GM19023 (cell line): ENCODE data around the gene ARHGAP10.

Experiments used
- ATAC-seq: cut with Tn5 transposase; IDR thresholded peaks from one replicate; pipeline ENCODE4 v1.9.1; 2021; ENCODE audit warnings: mild to moderate bottlenecking, moderate library complexity; ENCODE audit not compliant: unreplicated experiment

Gene ARHGAP10

DNA sequence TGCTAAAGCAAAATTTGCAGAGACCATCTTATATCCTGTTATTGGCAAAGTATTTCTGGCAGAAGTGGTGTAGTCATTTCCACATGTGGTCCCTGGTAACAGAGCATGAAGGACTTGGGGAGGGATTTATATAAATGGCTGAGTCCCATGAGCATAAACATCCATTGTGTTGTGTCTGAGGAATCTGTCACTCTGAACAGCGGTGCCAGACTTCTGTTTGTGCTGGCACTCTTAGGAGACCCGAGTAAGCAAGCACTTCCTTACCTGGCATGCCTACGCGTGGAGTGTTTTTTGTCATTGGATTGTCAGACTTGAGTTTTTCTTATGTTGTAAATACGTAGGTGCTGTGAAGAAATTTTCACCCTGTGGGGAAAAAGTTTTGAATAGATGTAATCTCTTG, 285.9 kb downstream of the ARHGAP10 start:
- no peak for ATAC-seq

DNA sequence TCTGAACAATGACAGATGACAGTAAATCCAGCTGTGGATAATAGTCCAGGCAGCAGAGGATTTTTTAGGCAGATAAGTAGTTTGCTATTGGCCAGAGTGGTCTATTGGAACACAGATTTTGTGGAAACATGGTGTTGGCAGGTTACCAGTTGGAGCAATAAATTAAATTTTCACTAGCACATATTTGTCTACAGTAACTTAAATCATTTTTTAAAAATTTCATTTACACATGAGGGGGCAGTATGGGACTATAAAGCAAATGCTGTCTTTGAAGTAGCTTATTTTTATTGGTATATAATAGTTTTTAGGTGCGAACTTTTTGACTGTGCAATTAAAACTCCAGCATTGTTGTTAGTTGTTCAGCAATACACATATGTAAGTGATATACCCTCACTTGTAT, 289.8 kb downstream of the ARHGAP10 start:
- no peak for ATAC-seq

DNA sequence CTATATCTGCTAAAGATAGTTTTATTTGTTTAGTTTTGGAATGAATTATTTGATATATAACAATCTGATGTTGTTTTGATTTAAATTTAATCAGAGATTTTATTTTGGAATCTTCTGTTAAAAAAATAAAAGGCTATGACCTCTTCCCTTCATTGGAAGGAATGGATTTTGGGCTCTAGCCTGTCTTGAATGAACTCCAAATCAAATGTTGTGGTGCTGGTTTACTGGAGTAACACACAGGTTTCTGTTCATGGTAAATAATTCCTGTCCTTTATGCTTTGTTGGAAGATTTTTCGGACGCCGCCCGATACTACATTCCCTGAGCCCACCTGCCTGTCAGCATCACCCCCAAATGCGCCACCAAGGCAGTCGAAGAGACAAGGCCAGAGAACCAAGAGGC, 291.1 kb downstream of the ARHGAP10 start:
- no peak for ATAC-seq

DNA sequence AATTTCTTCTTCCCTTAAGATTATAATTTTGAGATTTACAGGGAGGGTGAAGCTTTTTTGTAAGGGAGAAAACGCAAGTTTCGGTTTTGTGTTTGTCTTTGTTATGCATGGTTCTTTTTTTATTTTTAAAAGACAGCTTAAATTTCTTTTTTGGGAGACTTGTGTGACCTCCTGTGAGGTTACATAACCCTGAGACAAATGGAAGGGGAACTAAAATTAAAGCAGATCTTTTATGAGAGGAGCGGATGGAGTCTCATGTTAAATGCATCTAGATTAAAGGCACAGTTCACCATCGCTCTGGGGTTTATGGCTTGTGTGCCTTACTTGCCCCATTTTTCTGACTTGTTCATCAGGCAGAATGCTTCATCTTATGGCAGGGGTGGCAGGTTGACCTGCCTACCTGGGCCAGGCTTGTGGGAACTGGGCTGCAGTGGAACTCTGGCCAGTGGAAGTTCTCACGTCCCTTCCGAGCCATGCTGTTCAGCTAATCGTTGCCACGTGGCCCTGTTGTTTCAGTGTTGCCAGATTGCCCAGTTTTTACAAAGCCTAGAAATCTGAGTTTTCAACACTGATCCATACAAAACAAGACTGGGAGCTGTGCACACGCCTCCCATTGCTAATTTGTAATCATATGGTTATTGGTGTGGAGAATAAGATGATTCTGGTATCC, 291.8 kb downstream of the ARHGAP10 start:
- ATAC-seq = no peak

DNA sequence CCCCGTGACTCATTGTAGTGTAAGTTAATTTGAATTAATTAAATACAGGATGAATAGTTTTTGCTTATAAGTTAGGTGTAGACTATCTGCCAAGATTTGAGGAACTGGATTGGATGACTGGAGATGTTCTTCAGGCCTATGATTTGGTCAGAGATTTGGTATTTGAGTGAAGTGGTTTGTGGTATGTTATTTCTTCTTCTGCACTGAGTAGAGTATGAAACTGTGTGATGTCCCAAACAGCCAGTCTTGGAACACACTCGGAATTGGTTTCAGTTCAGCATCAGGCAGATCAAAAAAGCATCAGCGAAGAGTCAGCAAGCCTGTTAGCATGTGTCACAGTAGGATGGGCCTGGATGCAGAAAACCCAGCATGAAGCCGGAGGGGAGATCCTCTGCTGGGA, 294.1 kb downstream of the ARHGAP10 start:
- ATAC-seq = no peak

DNA sequence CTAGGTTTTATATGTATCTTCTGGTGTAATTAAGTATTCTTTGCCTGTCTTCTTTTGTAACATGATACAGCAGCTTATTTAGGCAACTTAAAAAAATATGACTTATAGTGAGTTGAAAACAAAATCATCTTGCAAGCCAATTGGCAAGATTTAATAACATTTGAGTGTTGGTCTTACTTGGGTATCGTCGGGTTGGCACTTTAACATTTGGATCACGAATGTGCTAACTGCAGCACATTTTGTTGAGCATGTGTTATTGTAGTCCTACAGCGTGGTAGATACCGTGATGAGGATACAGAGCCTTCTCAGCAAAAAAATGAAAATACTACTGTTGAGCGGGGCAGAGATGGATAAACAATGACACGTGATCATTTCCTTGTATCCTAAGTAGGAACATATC, 295.3 kb downstream of the ARHGAP10 start:
- ATAC-seq = no peak

DNA sequence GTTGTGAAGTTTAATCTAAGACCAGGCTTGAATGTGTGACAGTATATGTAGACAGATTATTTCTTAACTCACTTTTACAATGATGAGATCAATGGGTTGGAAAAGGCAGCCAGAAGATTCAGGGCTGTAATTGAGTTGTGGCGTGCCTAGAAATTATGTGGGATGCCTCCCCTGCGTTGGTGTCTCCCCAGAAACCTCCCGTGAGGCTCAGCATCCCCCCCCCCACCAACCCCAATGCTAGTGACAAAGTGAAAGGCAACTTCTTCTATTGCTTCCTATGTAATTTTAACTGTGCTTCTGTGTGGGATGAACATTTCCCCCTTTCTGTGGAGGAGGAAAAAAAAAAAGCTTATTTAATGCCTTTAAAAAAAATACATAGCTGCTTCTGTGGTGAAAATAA, 297.9 kb downstream of the ARHGAP10 start:
- no peak for ATAC-seq

DNA sequence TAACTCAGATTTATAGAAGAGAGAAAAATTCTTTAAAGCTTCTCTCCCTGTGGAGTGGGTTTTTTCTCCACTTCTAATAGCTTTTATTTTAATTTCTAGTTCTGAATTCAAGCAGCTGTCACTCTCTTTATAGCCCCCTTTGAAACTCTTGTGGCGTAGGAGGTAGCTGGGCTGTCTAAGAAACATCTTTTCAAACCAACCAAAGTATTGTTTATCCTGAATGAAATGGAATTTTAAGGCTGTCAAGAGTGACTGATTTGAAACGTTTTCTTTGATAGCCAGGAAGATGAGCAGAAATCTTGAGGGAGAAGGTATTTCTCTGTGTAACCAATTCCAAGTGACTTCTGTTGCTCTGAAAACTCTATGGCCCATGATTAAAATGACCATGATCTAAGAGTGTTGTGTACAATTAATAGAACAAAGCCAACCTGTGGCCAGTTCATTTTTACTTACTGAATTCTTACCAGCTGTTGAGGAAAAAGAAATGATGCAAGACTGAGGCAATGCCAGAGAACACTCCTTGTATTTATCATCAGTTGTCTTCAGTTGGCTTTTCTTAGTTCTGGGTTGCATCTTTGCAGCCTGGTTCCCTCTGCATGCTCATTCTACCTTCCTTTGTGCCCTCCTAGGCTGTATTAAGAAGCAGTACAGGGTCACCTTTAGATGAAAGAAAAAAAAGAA, 298.4 kb downstream of the ARHGAP10 start:
- ATAC-seq = no peak

DNA sequence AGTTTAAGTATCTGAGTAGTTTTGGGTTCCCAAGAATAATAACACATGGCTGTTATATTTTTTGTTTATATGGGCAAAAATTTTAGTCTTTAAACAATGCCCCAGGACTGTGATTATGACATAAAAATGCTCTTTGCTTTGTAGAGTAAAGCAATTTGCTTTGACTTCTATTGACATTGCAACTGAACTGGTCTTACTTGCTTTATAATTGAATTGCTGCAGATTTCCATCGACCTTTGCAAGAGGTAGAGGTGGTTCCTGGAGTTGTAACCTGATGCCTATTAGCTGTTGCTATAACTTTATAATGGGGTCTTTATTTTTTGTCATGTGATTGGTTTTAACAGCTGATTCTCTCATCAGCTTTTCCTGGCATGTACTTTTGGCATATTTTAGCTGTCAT, 302.9 kb downstream of the ARHGAP10 start:
- no peak for ATAC-seq

DNA sequence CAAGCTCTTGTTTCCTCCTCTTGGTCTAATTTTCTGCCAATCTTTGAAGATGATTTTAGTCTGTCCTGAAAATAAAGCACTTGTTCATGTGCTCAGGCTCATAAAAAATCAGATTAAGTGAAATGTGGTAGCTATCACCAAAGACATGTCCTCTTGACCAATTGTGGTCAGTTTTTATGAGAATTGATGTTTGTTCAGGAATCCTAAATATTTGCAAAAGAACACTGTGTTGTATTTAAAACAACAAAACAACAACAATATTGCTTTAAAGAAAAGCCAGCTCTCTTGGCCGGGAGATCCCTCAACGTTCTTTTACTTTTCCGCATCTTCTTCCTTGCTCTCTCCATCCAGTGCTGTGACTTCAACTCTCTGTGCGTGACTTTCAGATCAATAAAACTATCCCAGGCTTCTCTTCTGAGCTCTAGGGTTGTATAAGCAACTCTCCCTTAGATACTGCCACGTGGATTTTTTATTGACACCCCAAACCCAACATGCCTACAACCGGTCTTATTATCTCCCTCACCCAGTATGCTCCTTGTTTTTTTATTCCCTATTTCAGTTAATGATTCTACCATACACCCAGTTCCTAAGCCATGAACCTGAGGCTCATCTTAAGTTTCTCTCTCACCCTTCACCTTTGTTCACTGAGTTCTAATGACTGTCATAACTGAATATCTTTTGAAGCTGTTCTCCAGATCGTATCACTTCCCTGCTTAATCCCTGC, 309.9 kb downstream of the ARHGAP10 start:
- ATAC-seq = no peak

DNA sequence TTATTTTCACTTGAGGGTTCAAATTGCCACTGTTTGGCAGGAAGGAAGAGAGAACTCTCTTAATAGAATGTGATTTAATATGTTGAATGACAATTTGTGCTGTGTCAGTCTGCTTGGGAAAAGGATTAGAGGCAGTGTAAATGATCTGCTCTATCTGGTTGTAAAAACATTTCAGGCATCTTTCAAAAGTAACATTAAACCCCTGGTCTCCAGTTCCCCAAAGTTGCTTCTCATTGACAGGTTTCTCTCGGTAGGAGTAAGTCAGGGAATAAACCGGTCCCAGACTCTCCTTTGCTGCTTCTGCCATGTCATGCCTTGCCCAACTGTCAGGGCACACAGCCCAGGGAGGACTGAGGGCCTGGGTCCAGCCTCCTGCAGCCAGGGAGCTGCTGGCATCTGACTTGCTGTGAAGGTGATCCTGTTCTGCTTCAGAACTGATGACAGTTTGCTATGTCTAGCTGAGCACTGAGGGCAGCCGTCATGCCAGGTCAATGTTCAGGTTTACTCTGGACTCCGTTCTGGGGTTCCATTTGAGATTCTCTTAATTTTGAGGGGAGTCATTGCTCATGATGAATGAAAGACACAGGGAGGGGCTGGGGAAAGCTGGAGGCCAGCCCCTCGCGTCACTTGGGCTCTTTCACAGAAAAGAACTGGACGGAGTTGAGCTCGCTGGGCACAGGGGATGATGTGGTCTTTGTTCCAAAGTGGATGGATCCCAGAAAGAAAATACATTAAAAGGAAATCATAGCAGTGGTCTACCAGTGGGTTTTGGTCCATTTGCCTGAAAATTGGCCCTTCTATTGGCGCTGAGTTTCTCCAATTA, 312.4 kb downstream of the ARHGAP10 start:
- peak; percentile 11 for ATAC-seq

DNA sequence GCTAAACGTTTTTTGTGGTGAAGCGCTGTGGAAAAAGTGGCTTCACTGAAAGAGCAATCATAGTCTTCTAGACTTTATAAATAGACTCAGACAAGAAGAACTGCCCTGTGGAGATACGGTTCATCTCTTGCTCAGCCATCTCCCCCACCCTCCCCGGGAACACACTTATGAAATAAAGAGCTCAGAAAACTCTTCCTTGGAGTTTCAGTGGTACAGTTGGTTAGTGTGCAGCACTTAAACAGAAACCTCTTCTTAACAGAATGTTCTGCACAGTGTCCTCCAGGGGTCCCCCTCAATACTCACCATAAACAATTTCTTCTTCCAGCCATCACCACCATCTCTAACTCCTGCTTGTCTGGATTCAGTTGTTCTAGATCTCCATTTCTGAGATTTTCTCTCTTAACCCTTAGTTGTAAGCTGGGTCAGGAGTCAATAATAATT, 313.0 kb downstream of the ARHGAP10 start:
- ATAC-seq = peak; percentile 83

DNA sequence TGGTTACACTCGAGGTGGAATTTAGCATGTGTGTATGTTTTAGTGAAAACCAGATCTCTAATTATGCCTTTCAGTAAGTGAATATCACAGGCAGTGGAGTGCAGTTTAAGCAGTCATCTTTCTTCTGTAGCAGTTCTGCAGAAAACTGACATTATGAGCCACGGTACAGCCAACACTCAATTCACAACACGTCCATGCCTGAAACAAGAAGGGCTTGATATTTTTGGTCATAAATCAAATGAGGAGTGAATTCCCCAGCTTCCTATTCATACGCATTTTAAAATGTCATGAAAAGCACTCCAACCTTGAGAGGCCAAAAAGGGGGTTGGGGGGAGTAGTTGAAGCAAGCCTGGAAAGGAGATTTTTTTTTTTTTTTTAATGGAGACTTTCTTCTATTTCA, 316.7 kb downstream of the ARHGAP10 start:
- ATAC-seq = no peak

DNA sequence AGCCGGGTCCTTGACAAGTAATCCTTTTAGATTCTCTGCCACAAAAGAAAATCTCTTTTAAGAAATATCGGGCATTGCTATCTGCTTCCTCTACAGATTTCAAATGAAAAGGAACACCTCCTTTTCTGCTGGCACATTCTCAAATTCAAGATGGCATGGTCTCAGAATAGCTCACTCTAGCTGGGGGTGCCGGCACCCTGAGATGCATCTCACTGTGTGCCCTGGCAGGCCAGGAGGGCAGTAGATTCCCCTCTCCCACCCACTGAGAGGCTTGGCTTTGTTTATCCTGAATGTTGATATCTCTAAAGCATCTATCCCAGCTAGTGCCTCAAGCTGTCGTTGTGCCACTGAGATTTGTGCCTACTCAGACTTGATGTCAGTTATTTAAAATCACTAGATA, 319.5 kb downstream of the ARHGAP10 start:
- no peak for ATAC-seq

DNA sequence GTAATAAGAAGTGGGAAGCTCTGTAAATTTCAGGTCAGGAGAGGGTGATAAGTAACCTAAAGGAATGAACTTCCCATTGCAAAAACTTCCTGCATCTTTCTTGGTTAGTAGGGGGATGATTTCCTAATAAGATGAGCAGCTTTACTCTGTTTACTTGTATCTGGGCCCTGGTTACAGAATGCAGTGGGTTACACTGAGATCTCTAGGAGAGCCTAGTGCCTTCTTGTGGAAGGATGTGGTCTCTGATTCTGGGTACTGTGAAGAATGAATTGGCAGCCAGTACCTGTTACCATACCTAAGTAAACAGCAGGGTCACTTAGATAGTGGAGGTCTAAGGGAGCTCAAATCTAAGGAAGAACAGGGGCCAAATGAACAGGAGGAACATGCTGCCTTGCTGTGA, 320.6 kb downstream of the ARHGAP10 start:
- ATAC-seq = no peak

DNA sequence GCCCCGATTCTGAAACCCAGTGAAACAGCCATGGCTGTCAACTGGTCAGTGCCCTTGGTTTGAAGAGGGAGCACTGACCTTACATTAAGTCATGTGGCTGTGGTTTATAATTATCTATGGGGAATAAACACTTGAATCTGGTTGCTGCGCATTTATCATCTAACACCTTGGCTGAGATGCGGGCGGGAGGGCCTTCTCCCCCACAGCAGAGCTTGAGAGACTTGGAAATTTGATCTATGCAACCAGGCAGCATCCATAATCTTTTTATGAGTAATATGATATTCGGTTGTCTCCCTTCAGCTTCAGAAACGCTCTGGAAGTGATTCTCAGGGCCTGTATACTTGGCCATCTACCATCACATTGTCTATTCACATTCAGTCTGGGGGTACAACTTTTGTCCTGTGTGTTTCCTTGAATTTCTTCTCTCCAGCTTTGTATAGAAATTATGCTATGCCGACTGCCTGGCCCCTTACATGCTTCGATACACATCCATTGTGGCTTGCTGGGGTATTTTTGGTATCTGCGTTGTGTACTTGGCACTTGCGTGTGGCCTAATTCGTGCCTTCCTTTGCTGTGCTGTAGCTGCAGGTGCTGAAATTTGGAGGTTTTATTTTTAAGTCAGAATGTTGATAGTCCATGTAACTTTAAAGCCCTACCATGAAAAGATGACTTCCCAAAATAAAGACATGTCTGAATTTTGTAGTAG, 321.6 kb downstream of the ARHGAP10 start:
- ATAC-seq = no peak

DNA sequence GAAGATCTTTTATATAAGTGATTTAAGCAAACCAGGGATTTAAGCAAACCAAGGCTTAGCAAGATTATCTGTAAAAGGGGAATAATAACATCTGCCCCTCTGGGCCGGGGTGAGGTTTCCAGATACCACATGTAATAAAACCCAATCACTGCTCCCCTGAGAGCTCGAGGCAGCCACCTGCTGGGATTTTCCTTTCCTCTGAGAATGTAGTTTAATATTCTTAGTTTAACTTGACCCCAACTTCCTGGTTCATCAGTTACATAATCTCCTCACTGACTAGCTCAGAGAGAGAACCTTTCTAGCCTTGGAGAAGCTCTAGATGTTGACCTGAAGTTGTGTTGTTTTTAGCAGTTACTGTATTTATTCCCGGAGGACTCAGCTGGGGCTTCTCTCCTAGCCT, 322.4 kb downstream of the ARHGAP10 start:
- no peak for ATAC-seq

DNA sequence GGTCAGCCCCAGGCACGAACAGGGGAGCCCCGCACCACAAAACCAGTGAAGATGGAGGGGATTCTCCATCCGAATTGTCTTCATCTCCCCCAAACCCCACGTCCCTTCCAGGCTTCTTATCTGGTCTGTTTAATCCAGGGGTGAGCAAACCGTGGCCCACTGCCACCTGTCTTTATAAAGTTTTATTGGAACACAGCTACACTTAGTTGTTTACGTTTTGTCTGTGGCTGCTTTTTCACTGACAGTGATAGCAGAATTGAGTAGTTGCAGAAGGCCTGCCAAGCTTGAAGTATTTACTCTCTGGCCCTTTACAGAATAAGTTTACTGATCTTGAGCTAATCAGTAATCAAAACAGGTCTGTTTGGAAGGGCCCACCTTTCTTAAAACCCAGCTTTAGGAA, 324.0 kb downstream of the ARHGAP10 start:
- no peak for ATAC-seq

DNA sequence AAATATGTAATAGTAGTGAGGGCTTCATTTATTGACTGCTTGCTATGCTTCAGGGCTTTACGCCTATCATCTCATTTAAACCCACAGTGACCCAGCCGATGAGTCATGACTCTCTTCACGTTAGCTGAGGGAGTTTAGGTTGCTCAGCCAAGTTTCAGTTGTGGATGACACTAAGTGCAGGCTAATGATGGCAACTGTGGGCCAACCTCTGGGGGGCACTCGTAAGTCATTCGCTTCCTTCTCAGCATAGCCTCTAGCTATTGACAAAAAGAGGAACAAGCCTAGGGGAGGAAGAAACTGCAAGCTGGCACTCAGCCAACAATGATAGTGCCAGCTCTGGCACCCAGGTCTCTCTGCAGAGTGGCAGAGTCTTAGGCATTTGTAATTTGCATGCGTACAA, 325.0 kb downstream of the ARHGAP10 start:
- peak; percentile 86 for ATAC-seq

DNA sequence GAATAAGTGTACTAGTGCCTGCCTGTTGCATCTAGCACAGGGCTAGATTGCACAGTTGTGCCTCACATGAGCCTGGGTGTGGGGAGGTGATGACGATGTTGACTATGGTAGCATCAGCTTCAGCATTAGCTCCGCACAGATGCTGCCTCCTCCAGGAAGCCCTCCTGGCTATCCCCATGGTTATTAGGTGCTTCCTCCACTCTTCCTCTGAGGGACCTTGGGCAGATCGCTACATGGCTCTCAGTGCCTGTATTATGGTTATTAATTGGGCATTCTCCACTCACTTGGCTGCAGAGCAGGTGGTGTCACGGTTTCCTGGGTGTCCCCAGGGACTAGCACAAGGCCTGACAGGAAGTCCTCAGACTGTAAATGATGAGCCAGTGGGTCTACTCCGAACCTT, 325.6 kb downstream of the ARHGAP10 start:
- peak; percentile 35 for ATAC-seq
